SU-DHL-6 (cell line): ENCODE results near the gene NTSR2.

Source experiments
- H2AFZ ChIP-seq: fragments of 200-600 bp; sonication (generic); 2 replicates; pipeline ENCODE4 v1.6.1; 2014; ENCODE audit warnings: low read depth, mild to moderate bottlenecking, moderate library complexity, mixed read lengths, antibody characterized with exemption, low read length; ENCODE audit not compliant: severe bottlenecking
- H3F3A ChIP-seq: fragments of 200-600 bp; shearing (Covaris generic); 2 replicates; pipeline ENCODE4 v1.6.0; 2016; ENCODE audit warnings: antibody characterized with exemption, mild to moderate bottlenecking; ENCODE audit not compliant: insufficient read depth
- H3K27ac ChIP-seq: fragments of 200-600 bp; sonication (generic); 2 replicates; pipeline ENCODE4 v1.5.1; 2016; ENCODE audit warnings: low read depth, mild to moderate bottlenecking, low read length, moderate library complexity, mixed read lengths
- H3K27me3 ChIP-seq: fragments of 200-600 bp; sonication (generic), shearing (Covaris generic); 2 replicates; pipeline ENCODE4 v1.6.0; 2014; ENCODE audit warnings: mild to moderate bottlenecking, low read length
- H3K36me3 ChIP-seq: fragments of 200-600 bp; sonication (generic); 2 replicates; pipeline ENCODE4 v1.6.1; 2014; ENCODE audit warnings: mild to moderate bottlenecking, low read length, mixed read lengths
- H3K4me2 ChIP-seq: fragments of 300-600, 200-600 bp; shearing (Covaris generic), sonication (generic); 2 replicates; pipeline ENCODE4 v1.6.0; 2014; ENCODE audit warnings: low read length, low read depth, mild to moderate bottlenecking; ENCODE audit not compliant: poor library complexity, severe bottlenecking
- H3K4me3 ChIP-seq: fragments of 200-600 bp; sonication (generic); 2 replicates; pipeline ENCODE4 v1.5.1; 2014; ENCODE audit warnings: antibody characterized with exemption, low read length, mild to moderate bottlenecking, mixed read lengths; ENCODE audit not compliant: insufficient read depth, poor library complexity, severe bottlenecking
- H3K79me2 ChIP-seq: fragments of 200-600 bp; sonication (generic); 2 replicates; pipeline ENCODE4 v1.6.1; 2014; ENCODE audit warnings: mild to moderate bottlenecking, low read length, moderate library complexity; ENCODE audit not compliant: insufficient read depth
- H3K9ac ChIP-seq: fragments of 200-600 bp; sonication (generic); 2 replicates; pipeline ENCODE4 v1.7.0; 2014; ENCODE audit warnings: mild to moderate bottlenecking, low read length
- H3K9me2 ChIP-seq: fragments of 200-600 bp; sonication (generic); replicated peaks from 2 replicates; pipeline ENCODE4 v1.6.1; 2014; ENCODE audit warnings: low read length; ENCODE audit not compliant: insufficient read depth
- H3K9me3 ChIP-seq: fragments of 200-600 bp; sonication (generic); 2 replicates; pipeline ENCODE4 v1.6.1; 2014; ENCODE audit warnings: low read length, mixed read lengths; ENCODE audit not compliant: insufficient read depth
- H4K20me1 ChIP-seq: fragments of 200-600 bp; sonication (generic); 2 replicates; pipeline ENCODE4 v1.6.1; 2014; ENCODE audit warnings: low read depth, mild to moderate bottlenecking, antibody characterized with exemption, low read length, moderate library complexity, mixed read lengths
- EZH2phosphoT487 ChIP-seq: fragments of 200-600 bp; sonication (generic), shearing (Covaris generic); conservative IDR thresholded peaks from 2 replicates; pipeline ENCODE4 v1.6.1; 2018; ENCODE audit warnings: mild to moderate bottlenecking, antibody characterized with exemption, low read length, moderate library complexity, mixed read lengths
- TF ChIP-seq, protein P1 (sequence below): fragments of 200-600 bp; sonication (generic); IDR thresholded peaks from one replicate; pipeline ENCODE4 v1.5.1; 2017; ENCODE audit warnings: antibody characterized with exemption, mild to moderate bottlenecking, low read length, moderate library complexity; ENCODE audit not compliant: insufficient read depth, poor library complexity, severe bottlenecking

NTSR2 gene

DNA sequence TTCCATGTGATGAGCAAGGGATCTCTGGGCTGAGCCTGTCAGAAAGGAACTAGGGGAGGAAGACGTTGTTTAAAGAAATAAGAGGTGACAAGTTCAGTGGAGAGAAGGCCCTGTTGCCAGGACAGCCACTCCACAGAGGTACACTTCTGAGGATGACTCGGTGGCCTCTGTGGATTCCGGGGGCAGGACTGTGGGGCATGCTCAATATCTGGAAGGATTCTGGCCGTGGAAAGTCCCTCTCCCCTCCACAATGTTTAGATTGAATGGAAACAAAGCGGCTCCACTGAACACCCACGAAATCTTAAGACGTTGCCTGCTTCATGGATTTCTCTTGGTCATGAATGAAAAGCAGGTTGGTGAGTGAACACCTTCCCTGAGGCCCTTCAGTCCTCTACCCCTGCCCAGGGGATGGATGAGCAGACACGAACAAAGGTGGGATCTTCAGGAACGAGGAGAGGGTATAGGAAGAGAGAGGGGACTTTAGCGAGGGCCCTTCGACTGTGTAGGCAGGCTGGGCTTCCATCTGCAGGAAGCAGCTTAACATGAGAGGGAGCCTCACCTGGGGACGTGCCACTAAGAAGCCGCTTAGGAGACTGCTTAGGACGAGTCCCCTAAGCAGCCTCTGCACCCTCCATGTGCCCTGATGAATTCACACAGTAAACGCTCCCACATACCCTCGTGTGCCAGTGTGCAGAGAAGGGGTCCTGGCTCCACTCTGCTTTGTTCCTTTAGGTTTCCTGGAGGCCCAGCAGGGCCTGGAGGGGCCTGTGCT, 1.9 kb downstream of the NTSR2 start:
- Histone ChIP-seq H3K9ac (no peak overlapping the region), H3K36me3 (no peaks in the 10 kb centered on the region), H3K9me3 (0 out of 2 replicates have a peak, but pooled peaks cover 5% of the 10 kb centered on the region), H4K20me1 (no peaks in the 10 kb centered on the region), H3K27me3 (no peaks in the 10 kb centered on the region), H3K4me3 (no peak overlapping the region), H2AFZ (no peak overlapping the region), H3F3A (no peaks in the 10 kb centered on the region), H3K27ac (no peak overlapping the region), H3K4me2 (no peak overlapping the region), H3K79me2 (no peaks in the 10 kb centered on the region), H3K9me2 (no peaks in the 10 kb centered on the region)
- TF ChIP-seq, protein P1, sequence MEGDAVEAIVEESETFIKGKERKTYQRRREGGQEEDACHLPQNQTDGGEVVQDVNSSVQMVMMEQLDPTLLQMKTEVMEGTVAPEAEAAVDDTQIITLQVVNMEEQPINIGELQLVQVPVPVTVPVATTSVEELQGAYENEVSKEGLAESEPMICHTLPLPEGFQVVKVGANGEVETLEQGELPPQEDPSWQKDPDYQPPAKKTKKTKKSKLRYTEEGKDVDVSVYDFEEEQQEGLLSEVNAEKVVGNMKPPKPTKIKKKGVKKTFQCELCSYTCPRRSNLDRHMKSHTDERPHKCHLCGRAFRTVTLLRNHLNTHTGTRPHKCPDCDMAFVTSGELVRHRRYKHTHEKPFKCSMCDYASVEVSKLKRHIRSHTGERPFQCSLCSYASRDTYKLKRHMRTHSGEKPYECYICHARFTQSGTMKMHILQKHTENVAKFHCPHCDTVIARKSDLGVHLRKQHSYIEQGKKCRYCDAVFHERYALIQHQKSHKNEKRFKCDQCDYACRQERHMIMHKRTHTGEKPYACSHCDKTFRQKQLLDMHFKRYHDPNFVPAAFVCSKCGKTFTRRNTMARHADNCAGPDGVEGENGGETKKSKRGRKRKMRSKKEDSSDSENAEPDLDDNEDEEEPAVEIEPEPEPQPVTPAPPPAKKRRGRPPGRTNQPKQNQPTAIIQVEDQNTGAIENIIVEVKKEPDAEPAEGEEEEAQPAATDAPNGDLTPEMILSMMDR, result no peak
- TF ChIP-seq EZH2phosphoT487, result no peak

DNA sequence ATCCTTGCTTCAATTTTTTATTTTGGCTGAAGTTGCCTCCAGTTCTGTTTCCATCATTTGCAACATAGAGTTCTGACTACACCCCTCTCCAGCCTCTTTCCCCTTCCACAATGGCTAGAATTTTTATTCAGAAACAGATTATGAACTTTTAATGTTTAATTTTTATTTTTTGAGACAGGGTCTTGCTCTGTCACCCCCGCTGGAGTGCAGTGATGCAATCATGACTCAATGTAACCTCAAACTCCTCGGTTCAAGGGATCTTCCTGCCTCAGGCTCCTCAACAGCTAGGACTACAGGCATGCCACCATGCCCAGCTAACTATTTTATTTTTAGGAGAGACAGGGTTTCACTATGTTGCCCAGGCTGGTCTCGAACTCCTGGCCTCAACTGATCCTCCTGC, 2.8 kb downstream of the NTSR2 start:
- TF ChIP-seq EZH2phosphoT487, result no peak
- TF ChIP-seq, protein P1, result no peak
- Histone ChIP-seq H3K4me3 (no peak overlapping the region), H4K20me1 (no peaks in the 10 kb centered on the region), H3K27ac (no peak overlapping the region), H3K9ac (no peak overlapping the region), H3K79me2 (no peaks in the 10 kb centered on the region), H3K9me3 (peaks cover 9% of the 10 kb centered on the region; the same call in 1 of the 2 replicates), H2AFZ (no peak overlapping the region), H3K27me3 (no peaks in the 10 kb centered on the region), H3F3A (no peaks in the 10 kb centered on the region), H3K9me2 (no peaks in the 10 kb centered on the region), H3K4me2 (no peak overlapping the region), H3K36me3 (no peaks in the 10 kb centered on the region)

DNA sequence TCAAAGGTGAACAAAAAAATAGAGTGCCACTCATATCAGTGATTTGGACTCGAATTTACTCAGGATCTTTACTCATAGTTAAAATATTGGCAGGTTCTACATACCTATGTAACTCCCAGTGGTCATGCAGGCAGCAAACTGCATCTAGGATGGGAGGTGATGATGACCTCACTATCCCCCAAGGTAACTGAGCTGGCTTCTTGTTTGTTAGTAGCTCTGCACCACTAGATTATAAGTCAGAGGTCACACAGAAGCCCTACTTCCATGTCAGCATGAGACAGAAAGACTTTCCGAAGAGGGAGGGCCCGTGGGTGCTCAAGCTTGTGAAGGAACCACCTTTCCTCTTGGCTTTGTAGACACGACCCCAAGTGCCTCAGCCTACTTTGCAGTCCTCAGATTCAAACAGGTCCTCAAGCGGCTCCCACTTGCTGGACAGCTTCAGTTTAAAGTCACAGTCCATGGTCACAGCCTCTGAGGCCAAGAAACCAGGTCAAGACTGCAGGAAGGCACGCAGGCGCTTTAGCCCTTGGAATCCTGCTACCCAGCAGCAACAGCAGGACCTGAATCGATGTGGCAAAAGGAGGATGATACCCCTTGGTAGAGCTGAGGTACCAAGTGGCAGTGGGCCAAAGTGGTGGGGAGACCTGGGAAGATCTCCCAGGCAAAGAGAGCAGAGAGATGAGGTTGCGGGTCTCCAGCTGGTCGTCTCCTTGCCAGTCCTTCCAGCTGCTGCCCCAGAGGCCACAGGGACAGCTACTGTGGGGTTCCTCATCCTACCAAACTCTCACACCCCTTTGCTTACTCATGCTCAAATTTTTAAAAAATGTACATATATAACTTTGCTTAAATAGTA, 4.3 kb downstream of the NTSR2 start:
- H3K79me2 ChIP-seq, result no peaks in the 10 kb centered on the region
- no peak overlapping the region for H3K9ac ChIP-seq
- no peak overlapping the region for H3K27ac ChIP-seq
- no peak overlapping the region for H2AFZ ChIP-seq
- H3F3A ChIP-seq, result no peaks in the 10 kb centered on the region
- no peaks in the 10 kb centered on the region for H4K20me1 ChIP-seq
- H3K36me3 ChIP-seq, result no peaks in the 10 kb centered on the region
- no peak for TF ChIP-seq EZH2phosphoT487
- TF ChIP-seq, protein P1, result no peak
- H3K4me2 ChIP-seq, result no peak overlapping the region
- H3K9me3 ChIP-seq, result peaks cover 9% of the 10 kb centered on the region; the same call in 1 of the 2 replicates
- no peaks in the 10 kb centered on the region for H3K9me2 ChIP-seq
- no peaks in the 10 kb centered on the region for H3K27me3 ChIP-seq
- no peak overlapping the region for H3K4me3 ChIP-seq
